ENCODE measurements around the gene GRAMD1B. TPM values are rescaled to one million over a fixed set of nuclear protein-coding genes. Genes with fewer than 3 reads are reported as not detected.

GRAMD1B gene
- polyA plus RNA-seq, 3 donors = 3.2 to 13.9 (median 3.3) TPM

GRCh38 chr11:123439616-123440015 lies 9.5 kb downstream of the GRAMD1B start:
- Histone ChIP-seq H3K4me3 (replicated peaks in 1 of 3; ENCODE audit: low read depth in 2 of 3, low read length in 3 of 3) (no peak overlapping the region), H2AFZ (ENCODE audit: insufficient read depth, low read depth, low read length, poor library complexity, severe bottlenecking) (no peak overlapping the region), H3K79me2 (ENCODE audit: insufficient read depth, low read length) (peaks cover 64% of the 10 kb centered on the region), H3K36me3 (replicated peaks in 1 of 2; ENCODE audit: control insufficient read depth in 1 of 2, insufficient read depth in 2 of 2, low read length in 2 of 2) (peaks cover 0 to 24% of the 10 kb centered on the region in 2 donors), H3K9me3 (replicated peaks in 1 of 2; ENCODE audit: control insufficient read depth in 1 of 2, insufficient read depth in 1 of 2, low read length in 2 of 2) (no peaks in the 10 kb centered on the region), H3K27me3 (ENCODE audit: control insufficient read depth in 2 of 2, insufficient read depth in 2 of 2, low read length in 2 of 2) (no peaks in the 10 kb centered on the region), H4K20me1 (ENCODE audit: insufficient read depth, low read length) (no peaks in the 10 kb centered on the region), H3K9ac (ENCODE audit: insufficient read depth, low read length, poor library complexity, severe bottlenecking) (no peak overlapping the region), H3K4me1 (ENCODE audit: control insufficient read depth in 1 of 2, insufficient read depth in 2 of 2, low read length in 2 of 2) (peaks cover 24% of the 10 kb centered on the region in 2 donors), H3K27ac (ENCODE audit: low read depth in 1 of 2, low read length in 2 of 2) (no peak overlapping the region), H3K4me2 (replicated peaks; ENCODE audit: extremely low read depth, low read length, poor library complexity, severe bottlenecking) (no peak overlapping the region)
- peaks cover 55% of the 10 kb centered on the region for H3K4me1 Mint-ChIP-seq
- H3K27me3 Mint-ChIP-seq (ENCODE audit: low read depth in 3 of 3) = peaks cover 0 to 1% (median 0%) of the 10 kb centered on the region in 3 donors
- 79% methylated on average over 2 of the region's 4 CpGs for WGBS (ENCODE audit: insufficient coverage)
- H3K36me3 Mint-ChIP-seq = peaks cover 32 to 42% of the 10 kb centered on the region in 2 donors
- TF ChIP-seq CTCF (IDR thresholded peaks at IDR 0.05) = no peak
- H3K27ac Mint-ChIP-seq = peak overlapping the region in 1 of 7 donors; percentile 8
- DNase-seq = no peak
- H3K9me3 Mint-ChIP-seq = peaks cover 0 to 4% (median 0%) of the 10 kb centered on the region in 7 donors
- intact Hi-C loops (cut with micrococcal nuclease) = no loop called here
- no peak overlapping the region for H3K4me3 Mint-ChIP-seq

GRCh38 chr11:123441161-123441560 lies 11.1 kb downstream of the GRAMD1B start:
- Histone ChIP-seq H4K20me1 (ENCODE audit: insufficient read depth, low read length) (no peaks in the 10 kb centered on the region), H3K9ac (ENCODE audit: insufficient read depth, low read length, poor library complexity, severe bottlenecking) (no peak overlapping the region), H3K79me2 (ENCODE audit: insufficient read depth, low read length) (peaks cover 60% of the 10 kb centered on the region), H3K9me3 (replicated peaks in 1 of 2; ENCODE audit: control insufficient read depth in 1 of 2, insufficient read depth in 1 of 2, low read length in 2 of 2) (no peaks in the 10 kb centered on the region), H3K4me2 (replicated peaks; ENCODE audit: extremely low read depth, low read length, poor library complexity, severe bottlenecking) (no peak overlapping the region), H3K27me3 (ENCODE audit: control insufficient read depth in 2 of 2, insufficient read depth in 2 of 2, low read length in 2 of 2) (no peaks in the 10 kb centered on the region), H3K36me3 (replicated peaks in 1 of 2; ENCODE audit: control insufficient read depth in 1 of 2, insufficient read depth in 2 of 2, low read length in 2 of 2) (peaks cover under 1 to 28% of the 10 kb centered on the region in 2 donors), H2AFZ (ENCODE audit: insufficient read depth, low read depth, low read length, poor library complexity, severe bottlenecking) (no peak overlapping the region), H3K27ac (ENCODE audit: low read depth in 1 of 2, low read length in 2 of 2) (no peak overlapping the region), H3K4me3 (replicated peaks in 1 of 3; ENCODE audit: low read depth in 2 of 3, low read length in 3 of 3) (no peak overlapping the region), H3K4me1 (ENCODE audit: control insufficient read depth in 1 of 2, insufficient read depth in 2 of 2, low read length in 2 of 2) (peaks cover 17 to 19% of the 10 kb centered on the region in 2 donors)
- peak overlapping the region in 1 of 7 donors; percentile 31 for H3K27ac Mint-ChIP-seq
- H3K27me3 Mint-ChIP-seq (ENCODE audit: low read depth in 3 of 3) = peaks cover 0 to 1% (median 0%) of the 10 kb centered on the region in 3 donors
- WGBS (ENCODE audit: insufficient coverage) = 100% methylated on average over 2 of the region's 5 CpGs
- peaks cover 0 to 4% (median 0%) of the 10 kb centered on the region in 7 donors for H3K9me3 Mint-ChIP-seq
- intact Hi-C loops (cut with micrococcal nuclease) = no loop called here
- H3K36me3 Mint-ChIP-seq = peaks cover 43 to 55% of the 10 kb centered on the region in 2 donors
- no peak for DNase-seq
- H3K4me3 Mint-ChIP-seq = no peak overlapping the region
- no peak for TF ChIP-seq CTCF (IDR thresholded peaks at IDR 0.05)
- H3K4me1 Mint-ChIP-seq = peaks cover 47% of the 10 kb centered on the region

All from CD14-positive monocyte (primary cell).